LNCaP clone FGC (cell line): ENCODE results near the gene CLPTM1.
A peak's percentile ranks its signal among the peaks of the same experiment; 100 is the strongest.
"Not testable (repeated sequence)": the region's sequence is repeated elsewhere in the genome, so short reads cannot be mapped to it uniquely, and the experiment has no call there.

Experiments
- DNase-seq: peaks from one replicate; pipeline ENCODE4 v3.0.0-alpha.2; 2011; ENCODE audit warnings: low read depth
- H3K4me3 ChIP-seq: 2 replicates; pipeline ENCODE4 v1.5.1; 2011; ENCODE audit warnings: mild to moderate bottlenecking, low read depth, low read length, control low read depth
- CTCF ChIP-seq: IDR thresholded peaks from 2 replicates; pipeline ENCODE4 v1.5.1; 2012; ENCODE audit warnings: mild to moderate bottlenecking; ENCODE audit not compliant: control insufficient read depth, insufficient read depth; ENCODE audit errors: extremely low read depth

The CLPTM1 gene

GRCh38 chr19:44909775-44910174, 45.4 kb upstream of the CLPTM1 start:
- no peak for DNase-seq
- TF ChIP-seq CTCF, result no peak
- H3K4me3 ChIP-seq, result no peak overlapping the region

DNA sequence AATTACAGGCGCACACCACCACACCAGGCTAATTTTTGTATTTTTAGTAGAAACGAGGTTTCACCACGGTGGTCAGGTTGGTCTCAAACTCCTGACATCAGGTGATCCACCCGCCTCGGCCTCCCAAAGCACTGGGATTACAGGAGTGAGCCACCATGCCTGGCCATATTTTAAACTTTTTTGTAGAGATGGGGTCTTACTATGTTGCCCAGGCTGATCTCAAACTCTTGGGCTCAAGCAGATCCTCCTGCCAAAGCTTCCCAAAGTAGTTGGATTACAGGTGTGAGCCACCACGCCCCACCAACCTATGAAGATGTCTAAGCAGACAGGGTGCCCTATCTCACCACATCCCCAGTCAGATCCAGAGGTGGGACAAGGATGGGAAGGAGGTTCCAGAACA, 43.3 kb upstream of the CLPTM1 start:
- H3K4me3 ChIP-seq, DNase-seq: not testable (repeated sequence)

DNA sequence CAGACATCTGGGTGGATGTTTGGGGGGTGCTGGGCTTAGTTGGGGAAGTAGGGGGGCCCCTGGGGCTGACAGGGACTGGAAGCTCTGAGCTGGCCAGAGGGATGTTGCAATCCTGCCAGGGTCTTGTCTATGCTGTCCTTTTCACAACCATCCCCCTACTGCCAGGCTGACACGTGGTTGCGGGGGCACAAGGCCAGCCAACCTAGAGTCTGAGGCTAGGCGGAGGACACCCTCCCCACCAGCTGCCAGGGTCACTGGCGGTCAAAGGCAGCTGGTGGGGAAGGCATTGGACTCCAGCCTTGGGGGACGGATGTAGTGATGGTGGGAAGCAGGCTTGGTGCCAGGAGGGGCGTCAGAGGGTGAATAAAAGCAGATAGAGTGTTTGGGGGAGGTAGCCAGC, 42.3 kb upstream of the CLPTM1 start:
- no peak overlapping the region for H3K4me3 ChIP-seq
- TF ChIP-seq CTCF, result no peak
- DNase-seq, result no peak

GRCh38 chr19:44913512-44914432, 41.4 kb upstream of the CLPTM1 start:
- not testable (repeated sequence) for DNase-seq

DNA sequence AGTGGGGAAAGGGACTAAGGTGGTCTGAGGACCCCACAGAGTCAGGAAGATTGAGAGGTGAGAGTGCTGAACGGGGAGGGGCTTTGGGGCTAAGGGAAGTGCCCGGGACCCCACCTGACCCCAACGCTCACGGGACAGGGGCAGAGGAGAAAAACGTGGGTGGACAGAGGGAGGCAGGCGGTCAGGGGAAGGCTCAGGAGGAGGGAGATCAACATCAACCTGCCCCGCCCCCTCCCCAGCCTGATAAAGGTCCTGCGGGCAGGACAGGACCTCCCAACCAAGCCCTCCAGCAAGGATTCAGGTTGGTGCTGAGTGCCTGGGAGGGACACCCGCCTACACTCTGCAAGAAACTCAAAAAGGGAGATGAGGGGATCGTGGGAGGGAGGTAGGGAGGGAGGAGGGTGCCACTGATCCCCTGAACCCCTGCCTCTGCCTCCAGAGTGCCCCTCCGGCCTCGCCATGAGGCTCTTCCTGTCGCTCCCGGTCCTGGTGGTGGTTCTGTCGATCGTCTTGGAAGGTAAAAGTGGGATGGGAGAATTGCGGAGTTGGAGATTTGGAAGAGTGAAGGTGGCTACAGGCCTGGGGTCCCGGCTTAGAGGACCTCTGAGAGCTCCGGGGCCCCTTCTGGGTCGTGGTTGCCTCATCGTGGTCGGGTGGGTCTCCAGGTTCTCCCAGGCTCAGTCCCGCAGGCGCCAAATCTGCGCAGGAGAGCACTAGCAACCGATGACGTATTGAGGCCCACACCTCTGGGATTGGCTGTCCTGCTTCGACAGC, 40.6 kb upstream of the CLPTM1 start, which contains the start of gene APOC1:
APOC1 (plus strand) TSS at position 176 of the 774 bp plus-strand sequence; CDS start at position 460, 284 bp downstream.
- not testable (repeated sequence) for DNase-seq
- peak within 1 kb of the TSS; percentile 40 for H3K4me3 ChIP-seq

More at GRCh38 chr19:44913512-44914432, 41.4 kb upstream of the CLPTM1 start:
- not testable (repeated sequence) for H3K4me3 ChIP-seq

DNA sequence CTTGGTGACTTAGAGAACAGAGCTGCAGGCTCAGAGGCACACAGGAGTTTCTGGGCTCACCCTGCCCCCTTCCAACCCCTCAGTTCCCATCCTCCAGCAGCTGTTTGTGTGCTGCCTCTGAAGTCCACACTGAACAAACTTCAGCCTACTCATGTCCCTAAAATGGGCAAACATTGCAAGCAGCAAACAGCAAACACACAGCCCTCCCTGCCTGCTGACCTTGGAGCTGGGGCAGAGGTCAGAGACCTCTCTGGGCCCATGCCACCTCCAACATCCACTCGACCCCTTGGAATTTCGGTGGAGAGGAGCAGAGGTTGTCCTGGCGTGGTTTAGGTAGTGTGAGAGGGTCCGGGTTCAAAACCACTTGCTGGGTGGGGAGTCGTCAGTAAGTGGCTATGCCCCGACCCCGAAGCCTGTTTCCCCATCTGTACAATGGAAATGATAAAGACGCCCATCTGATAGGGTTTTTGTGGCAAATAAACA, 30.9 kb upstream of the CLPTM1 start:
- no peak for TF ChIP-seq CTCF
- no peak for DNase-seq
- H3K4me3 ChIP-seq, result no peak overlapping the region

GRCh38 chr19:44925114-44925891, 29.9 kb upstream of the CLPTM1 start:
- no peak overlapping the region for H3K4me3 ChIP-seq
- no peak for TF ChIP-seq CTCF
- no peak for DNase-seq

DNA sequence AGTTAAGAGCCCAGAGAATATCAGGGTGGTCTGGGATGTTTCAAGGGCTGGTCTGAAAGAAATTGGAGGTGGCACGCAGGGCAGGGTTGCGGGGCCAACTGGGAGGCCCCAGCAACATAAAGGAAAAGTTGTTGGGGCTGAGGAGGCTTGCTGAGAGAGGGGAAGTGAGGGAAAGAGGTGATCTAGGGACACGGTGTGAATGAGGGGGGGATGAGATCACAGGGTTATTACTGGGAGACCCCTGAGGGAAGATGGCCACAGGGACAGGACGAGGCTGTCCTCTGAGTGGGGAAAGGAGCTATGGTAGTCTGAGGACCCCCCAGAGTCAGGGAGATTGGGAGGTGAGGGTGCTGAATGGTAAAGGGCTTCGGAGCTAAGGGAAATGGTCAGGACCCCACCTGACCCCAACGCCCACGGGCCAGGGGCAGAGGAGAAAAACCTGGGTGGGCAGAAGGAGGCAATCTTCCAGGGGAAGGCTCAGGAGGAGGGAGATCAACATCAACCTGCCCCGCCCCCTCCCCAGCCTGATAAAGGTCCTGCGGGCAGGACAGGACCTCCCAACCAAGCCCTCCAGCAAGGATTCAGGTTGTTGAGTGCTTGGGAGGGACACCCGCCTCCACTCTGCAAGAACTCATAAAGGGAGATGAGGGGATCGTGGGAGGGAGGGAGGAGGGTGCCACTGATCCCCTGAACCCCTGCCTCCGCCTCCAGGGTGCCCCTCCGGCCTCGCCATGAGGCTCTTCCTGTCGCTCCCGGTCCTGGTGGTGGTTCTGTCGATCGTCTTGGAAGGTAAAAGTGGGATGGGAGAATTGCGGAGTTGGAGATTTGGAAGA, 28.7 kb upstream of the CLPTM1 start:
- DNase-seq, H3K4me3 ChIP-seq: not testable (repeated sequence)
